ENCODE measurements around the gene CPS1.

Gene CPS1

GRCh38 chr2:210562502-210563080 is 6.2 kb downstream of the CPS1 start:
- no peak overlapping the region for H3K4me3 ChIP-seq (replicated peaks in 1 of 2; ENCODE audit: low read depth in 2 of 2, low read length in 2 of 2)
- DNase-seq (ENCODE audit: low read depth in 2 of 2), result no peak
- TF ChIP-seq CTCF (IDR thresholded peaks at IDR 0.05; ENCODE audit: low read depth, low read length), result no peak

GRCh38 chr2:210567279-210567678 is 10.9 kb downstream of the CPS1 start:
- no peak for TF ChIP-seq CTCF (IDR thresholded peaks at IDR 0.05; ENCODE audit: low read depth, low read length)
- DNase-seq (ENCODE audit: low read depth in 2 of 2), result no peak
- no peak overlapping the region for H3K4me3 ChIP-seq (replicated peaks in 1 of 2; ENCODE audit: low read depth in 2 of 2, low read length in 2 of 2)

- no peak overlapping the region for H3K4me3 ChIP-seq (replicated peaks in 1 of 2; ENCODE audit: low read depth in 2 of 2, low read length in 2 of 2)
- no peak for TF ChIP-seq CTCF (IDR thresholded peaks at IDR 0.05; ENCODE audit: low read depth, low read length)
- DNase-seq (ENCODE audit: low read depth in 2 of 2), result no peak
Observed at GRCh38 chr2:210568108-210568507, 11.7 kb downstream of the CPS1 start.

GRCh38 chr2:210577263-210578071 is 21.1 kb downstream of the CPS1 start:
- no peak overlapping the region for H3K4me3 ChIP-seq (replicated peaks in 1 of 2; ENCODE audit: low read depth in 2 of 2, low read length in 2 of 2)
- TF ChIP-seq CTCF (IDR thresholded peaks at IDR 0.05; ENCODE audit: low read depth, low read length), result peak; percentile 77
- DNase-seq (ENCODE audit: low read depth in 2 of 2), result peak; percentile 68 to 69

GRCh38 chr2:210584834-210585233 is 28.4 kb downstream of the CPS1 start:
- no peak for TF ChIP-seq CTCF (IDR thresholded peaks at IDR 0.05; ENCODE audit: low read depth, low read length)
- DNase-seq (ENCODE audit: low read depth in 2 of 2), result peak in 1 of 2 donors; percentile 65
- H3K4me3 ChIP-seq (replicated peaks in 1 of 2; ENCODE audit: low read depth in 2 of 2, low read length in 2 of 2), result no peak overlapping the region

GRCh38 chr2:210586381-210586780 is 30.0 kb downstream of the CPS1 start:
- DNase-seq (ENCODE audit: low read depth in 2 of 2), result peak; percentile 25 to 43
- H3K4me3 ChIP-seq (replicated peaks in 1 of 2; ENCODE audit: low read depth in 2 of 2, low read length in 2 of 2), result no peak overlapping the region
- no peak for TF ChIP-seq CTCF (IDR thresholded peaks at IDR 0.05; ENCODE audit: low read depth, low read length)
